ENCODE measurements around the gene FUT2. TPM values are rescaled to one million over a fixed set of nuclear protein-coding genes. Genes with fewer than 3 reads are reported as not detected.

FUT2 gene
- total RNA-seq, 4 donors from 2014 or later: 0.44 TPM; not detected in 3

GRCh38 chr19:48746738-48747575, 51.2 kb downstream of the FUT2 start, which contains the start of gene IZUMO1:
Gene IZUMO1, minus strand, starts transcription at chr19:48746909. Its CDS starts 1,050 bp downstream, at chr19:48745859.
- H3K9me3 ChIP-seq: no peaks in the 10 kb centered on the region
- peak; percentile 33 to 63 for DNase-seq (ENCODE audit: low spot score in 2 of 2)
- H3K27ac ChIP-seq: peak within 1 kb of the TSS in 3 of 4 donors; percentile 5 to 87 (median 78)
- H3K27me3 ChIP-seq: peaks cover 0 to 38% of the 10 kb centered on the region in 2 donors
- peak within 1 kb of the TSS; percentile 18 to 51 (median 25) for H3K4me3 ChIP-seq
- no peaks in the 10 kb centered on the region for H3K36me3 ChIP-seq
- 6 to 7% methylated on average over 24 to 31 of the region's 31 CpGs for WGBS, 2 donors
- TF ChIP-seq POLR2A (IDR thresholded peaks at IDR 0.05) (peak in 1 of 2 donors; percentile 13), CTCF (IDR thresholded peaks at IDR 0.05) (no peak), EP300 (IDR thresholded peaks at IDR 0.05) (peak; percentile 14 to 33)
- peaks cover 0 to 18% (median 0%) of the 10 kb centered on the region in 4 donors for H3K4me1 ChIP-seq

GRCh38 chr19:48749571-48750198, 53.9 kb downstream of the FUT2 start:
- Histone ChIP-seq H3K4me1 (peaks cover 0 to 34% (median 8%) of the 10 kb centered on the region in 4 donors), H3K4me3 (no peak overlapping the region), H3K27me3 (peaks cover 0 to 59% of the 10 kb centered on the region in 2 donors), H3K9me3 (no peaks in the 10 kb centered on the region), H3K36me3 (no peaks in the 10 kb centered on the region), H3K27ac (no peak overlapping the region)
- no peak for TF ChIP-seq POLR2A (IDR thresholded peaks at IDR 0.05)
- TF ChIP-seq EP300 (IDR thresholded peaks at IDR 0.05): no peak
- no peak for TF ChIP-seq CTCF (IDR thresholded peaks at IDR 0.05)
- no peak for DNase-seq (ENCODE audit: low spot score in 2 of 2)
- WGBS, 2 donors: 66 to 78% methylated on average over 4 of the region's 4 CpGs

GRCh38 chr19:48750351-48750750, 54.6 kb downstream of the FUT2 start:
- Histone ChIP-seq H3K4me1 (peaks cover 0 to 34% (median 8%) of the 10 kb centered on the region in 4 donors), H3K4me3 (no peak overlapping the region), H3K27ac (no peak overlapping the region), H3K9me3 (no peaks in the 10 kb centered on the region), H3K36me3 (no peaks in the 10 kb centered on the region), H3K27me3 (peaks cover 0 to 59% of the 10 kb centered on the region in 2 donors)
- 92 to 95% methylated on average over 28 to 30 of the region's 31 CpGs for WGBS, 2 donors
- TF ChIP-seq POLR2A (IDR thresholded peaks at IDR 0.05) (no peak), CTCF (IDR thresholded peaks at IDR 0.05) (no peak), EP300 (IDR thresholded peaks at IDR 0.05) (no peak)
- DNase-seq (ENCODE audit: low spot score in 2 of 2): no peak

- H3K4me3 ChIP-seq: peak overlapping the region in 1 of 4 donors; percentile 48
- H3K36me3 ChIP-seq: no peaks in the 10 kb centered on the region
- peaks cover 0 to 34% (median 8%) of the 10 kb centered on the region in 4 donors for H3K4me1 ChIP-seq
- no peak for DNase-seq (ENCODE audit: low spot score in 2 of 2)
- H3K9me3 ChIP-seq: no peaks in the 10 kb centered on the region
- H3K27ac ChIP-seq: no peak overlapping the region
- TF ChIP-seq POLR2A (IDR thresholded peaks at IDR 0.05) (no peak), EP300 (IDR thresholded peaks at IDR 0.05) (no peak), CTCF (IDR thresholded peaks at IDR 0.05) (no peak)
- H3K27me3 ChIP-seq: peaks cover 0 to 53% of the 10 kb centered on the region in 2 donors
- WGBS, 2 donors: 92 to 94% methylated on average over 28 to 29 of the region's 29 CpGs
Measured at GRCh38 chr19:48750771-48751504, 55.2 kb downstream of the FUT2 start.
